HEK293 (cell line): ENCODE data around the gene ENAH.

ENCODE experiments used
- CTCF ChIA-PET: fragments of 350-600 bp; formaldehyde crosslinking; extraction: SDS; loops from one replicate; lab custom pipeline; 2021; ENCODE audit warnings: antibody characterized with exemption; lab: Yijun Ruan, JAX
- POLR2A ChIA-PET: fragments of 300-600 bp; formaldehyde crosslinking; extraction: SDS; loops from one replicate; lab custom pipeline; 2020; ENCODE audit warnings: antibody characterized with exemption, inconsistent platforms; lab: Yijun Ruan, JAX
- H3K27ac ChIP-seq: fragments of 200-500 bp; sonication (Bioruptor generic); 2 replicates; pipeline ENCODE4 v1.5.1; 2014; ENCODE audit warnings: low read depth, low read length, control low read depth, inconsistent platforms; ENCODE audit errors: extremely low read depth
- H3K36me3 ChIP-seq, 2 experiments: fragments of 200-500 bp in 1 of 2; sonication (Bioruptor generic) in 1 of 2; 1 replicate in 1 of 2; 2 replicates in 1 of 2; pipeline ENCODE4 v1.5.1; 2014 to 2017; ENCODE audit warnings: inconsistent platforms in 2 of 2, low read length in 2 of 2; ENCODE audit not compliant: control insufficient read depth in 2 of 2, insufficient read depth in 1 of 2
- H3K4me1 ChIP-seq: fragments of 200-500 bp; sonication (Bioruptor generic); 2 replicates; pipeline ENCODE4 v1.5.1; 2014; ENCODE audit warnings: mild to moderate bottlenecking, low read length, inconsistent platforms; ENCODE audit not compliant: control insufficient read depth, insufficient read depth
- H3K4me3 ChIP-seq: 2 replicates; pipeline ENCODE4 v1.5.1; 2011; ENCODE audit warnings: low read depth, mild to moderate bottlenecking, control low read depth, low read length, moderate library complexity
- H3K9me3 ChIP-seq: fragments of 200-500 bp; sonication (Bioruptor generic); 2 replicates; pipeline ENCODE4 v1.5.1; 2014; ENCODE audit warnings: low read depth, low read length, inconsistent platforms; ENCODE audit not compliant: control insufficient read depth, insufficient read depth
- IKZF3 ChIP-seq: fragments of 450-650 bp; IDR thresholded peaks from 2 replicates; pipeline ENCODE4 v1.5.0; 2018; ENCODE audit warnings: missing biosample characterization, mild to moderate bottlenecking, missing genetic modification characterization, moderate library complexity
- KLF8 ChIP-seq: fragments of 450-650 bp; formaldehyde crosslinking; IDR thresholded peaks from 2 replicates; pipeline ENCODE4 v1.5.1; 2016; ENCODE audit warnings: missing biosample characterization, missing genetic modification characterization
- OSR2 ChIP-seq: fragments of 450-650 bp; formaldehyde crosslinking; IDR thresholded peaks from 2 replicates; pipeline ENCODE4 v1.5.1; 2016; ENCODE audit warnings: missing biosample characterization, missing genetic modification characterization
- ZNF354C ChIP-seq: fragments of 450-650 bp; formaldehyde crosslinking; IDR thresholded peaks from 2 replicates; pipeline ENCODE4 v1.5.1; 2016; ENCODE audit warnings: missing biosample characterization, missing genetic modification characterization, low read depth, borderline replicate concordance
- ZNF398 ChIP-seq: fragments of 450-650 bp; formaldehyde crosslinking; IDR thresholded peaks from 2 replicates; pipeline ENCODE4 v1.5.1; 2017; ENCODE audit warnings: missing biosample characterization, missing genetic modification characterization
- ZNF433 ChIP-seq: fragments of 450-650 bp; formaldehyde crosslinking; IDR thresholded peaks from 2 replicates; pipeline ENCODE4 v1.5.1; 2016; ENCODE audit warnings: missing biosample characterization, missing genetic modification characterization, low read depth
- ZNF521 ChIP-seq: fragments of 450-650 bp; formaldehyde crosslinking; IDR thresholded peaks from 2 replicates; pipeline ENCODE4 v1.5.1; 2017; ENCODE audit warnings: missing biosample characterization, mild to moderate bottlenecking, missing genetic modification characterization
- ZNF596 ChIP-seq: fragments of 450-650 bp; IDR thresholded peaks from 2 replicates; pipeline ENCODE4 v1.5.0; 2018; ENCODE audit warnings: missing biosample characterization, mild to moderate bottlenecking, missing genetic modification characterization, moderate library complexity
- TF ChIP-seq, protein P1 (sequence below): fragments of 450-650 bp; formaldehyde crosslinking; IDR thresholded peaks from 2 replicates; pipeline ENCODE4 v1.5.1; 2017; ENCODE audit warnings: missing biosample characterization, mild to moderate bottlenecking, missing genetic modification characterization, moderate library complexity
- TF ChIP-seq, protein P2 (sequence below): fragments of 450-650 bp; formaldehyde crosslinking; IDR thresholded peaks from 2 replicates; pipeline ENCODE4 v1.5.1; 2016; ENCODE audit warnings: missing biosample characterization, missing genetic modification characterization
- TF ChIP-seq, protein P3 (sequence below): fragments of 450-650 bp; formaldehyde crosslinking; conservative IDR thresholded peaks from 2 replicates; pipeline ENCODE4 v1.5.1; 2016; ENCODE audit warnings: low read depth, missing biosample characterization, missing genetic modification characterization
- TF ChIP-seq, protein P4 (sequence below): fragments of 450-650 bp; formaldehyde crosslinking; IDR thresholded peaks from 2 replicates; pipeline ENCODE4 v1.5.1; 2017; ENCODE audit warnings: missing biosample characterization, missing genetic modification characterization

ENAH gene

GRCh38 chr1:225509770-225510169 lies 143.2 kb downstream of the ENAH start (continued):
- no peak for TF ChIP-seq ZNF433
- TF ChIP-seq KLF8 (tag by site-specific recombination), result peak; percentile 64; the same call in 1 of the 2 replicates
- TF ChIP-seq ZNF521 (tag by site-specific recombination), result no peak
- TF ChIP-seq, protein P1, sequence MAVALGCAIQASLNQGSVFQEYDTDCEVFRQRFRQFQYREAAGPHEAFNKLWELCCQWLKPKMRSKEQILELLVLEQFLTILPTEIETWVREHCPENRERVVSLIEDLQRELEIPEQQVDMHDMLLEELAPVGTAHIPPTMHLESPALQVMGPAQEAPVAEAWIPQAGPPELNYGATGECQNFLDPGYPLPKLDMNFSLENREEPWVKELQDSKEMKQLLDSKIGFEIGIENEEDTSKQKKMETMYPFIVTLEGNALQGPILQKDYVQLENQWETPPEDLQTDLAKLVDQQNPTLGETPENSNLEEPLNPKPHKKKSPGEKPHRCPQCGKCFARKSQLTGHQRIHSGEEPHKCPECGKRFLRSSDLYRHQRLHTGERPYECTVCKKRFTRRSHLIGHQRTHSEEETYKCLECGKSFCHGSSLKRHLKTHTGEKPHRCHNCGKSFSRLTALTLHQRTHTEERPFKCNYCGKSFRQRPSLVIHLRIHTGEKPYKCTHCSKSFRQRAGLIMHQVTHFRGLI (tag by site-specific recombination), result no peak

DNA sequence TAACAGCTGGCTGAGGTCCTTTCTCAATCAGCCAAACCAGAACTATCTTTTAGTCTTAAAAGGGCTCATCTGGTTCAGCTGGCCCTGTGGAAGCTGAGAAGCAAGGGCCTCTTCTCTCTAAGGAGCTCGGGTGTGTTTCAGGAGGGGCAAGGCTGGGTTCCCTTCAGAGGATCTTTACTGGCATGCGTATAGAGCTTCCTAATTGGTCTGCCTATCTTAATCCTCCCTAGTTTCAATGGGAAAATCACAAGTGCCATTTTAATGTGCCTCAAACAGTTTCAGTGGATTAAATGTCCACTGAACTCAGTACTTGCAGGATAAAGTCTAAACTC lies 143.6 kb downstream of the ENAH start:
- ChIA-PET CTCF (interaction anchor here (0.6 to 2.3 kb wide), 4 partner anchors 33 to 146 kb away, joined by 3 to 5 read pairs (median 4); no protein-coding TSS in a partner anchor), POLR2A (interaction anchor here (1.1 to 1.6 kb wide), 2 partner anchors 9 to 260 kb away, joined by 3 to 4 read pairs; no protein-coding TSS in a partner anchor)
- Histone ChIP-seq H3K9me3 (no peaks in the 10 kb centered on the region), H3K36me3 (peaks cover 24 to 25% of the 10 kb centered on the region in 2 experiments), H3K4me1 (peaks cover 36% of the 10 kb centered on the region), H3K4me3 (no peak overlapping the region), H3K27ac (peak overlapping the region; percentile 53)
- TF ChIP-seq, protein P2, sequence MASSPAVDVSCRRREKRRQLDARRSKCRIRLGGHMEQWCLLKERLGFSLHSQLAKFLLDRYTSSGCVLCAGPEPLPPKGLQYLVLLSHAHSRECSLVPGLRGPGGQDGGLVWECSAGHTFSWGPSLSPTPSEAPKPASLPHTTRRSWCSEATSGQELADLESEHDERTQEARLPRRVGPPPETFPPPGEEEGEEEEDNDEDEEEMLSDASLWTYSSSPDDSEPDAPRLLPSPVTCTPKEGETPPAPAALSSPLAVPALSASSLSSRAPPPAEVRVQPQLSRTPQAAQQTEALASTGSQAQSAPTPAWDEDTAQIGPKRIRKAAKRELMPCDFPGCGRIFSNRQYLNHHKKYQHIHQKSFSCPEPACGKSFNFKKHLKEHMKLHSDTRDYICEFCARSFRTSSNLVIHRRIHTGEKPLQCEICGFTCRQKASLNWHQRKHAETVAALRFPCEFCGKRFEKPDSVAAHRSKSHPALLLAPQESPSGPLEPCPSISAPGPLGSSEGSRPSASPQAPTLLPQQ, result peak; percentile 61; the same call in 1 of the 2 replicates
- no peak for TF ChIP-seq ZNF354C (tag by site-specific recombination)
- TF ChIP-seq OSR2 (tag by site-specific recombination), result 0 out of 2 replicates have a peak, but pooled peaks have one; percentile 4
- TF ChIP-seq ZNF398 (tag by site-specific recombination), result no peak
- TF ChIP-seq ZNF596 (tag by site-specific recombination), result 0 out of 2 replicates have a peak, but pooled peaks have one; percentile 2
- 0 out of 2 replicates have a peak, but pooled peaks have one; percentile 46 for TF ChIP-seq IKZF3 (tag by site-specific recombination)
- TF ChIP-seq, protein P3, sequence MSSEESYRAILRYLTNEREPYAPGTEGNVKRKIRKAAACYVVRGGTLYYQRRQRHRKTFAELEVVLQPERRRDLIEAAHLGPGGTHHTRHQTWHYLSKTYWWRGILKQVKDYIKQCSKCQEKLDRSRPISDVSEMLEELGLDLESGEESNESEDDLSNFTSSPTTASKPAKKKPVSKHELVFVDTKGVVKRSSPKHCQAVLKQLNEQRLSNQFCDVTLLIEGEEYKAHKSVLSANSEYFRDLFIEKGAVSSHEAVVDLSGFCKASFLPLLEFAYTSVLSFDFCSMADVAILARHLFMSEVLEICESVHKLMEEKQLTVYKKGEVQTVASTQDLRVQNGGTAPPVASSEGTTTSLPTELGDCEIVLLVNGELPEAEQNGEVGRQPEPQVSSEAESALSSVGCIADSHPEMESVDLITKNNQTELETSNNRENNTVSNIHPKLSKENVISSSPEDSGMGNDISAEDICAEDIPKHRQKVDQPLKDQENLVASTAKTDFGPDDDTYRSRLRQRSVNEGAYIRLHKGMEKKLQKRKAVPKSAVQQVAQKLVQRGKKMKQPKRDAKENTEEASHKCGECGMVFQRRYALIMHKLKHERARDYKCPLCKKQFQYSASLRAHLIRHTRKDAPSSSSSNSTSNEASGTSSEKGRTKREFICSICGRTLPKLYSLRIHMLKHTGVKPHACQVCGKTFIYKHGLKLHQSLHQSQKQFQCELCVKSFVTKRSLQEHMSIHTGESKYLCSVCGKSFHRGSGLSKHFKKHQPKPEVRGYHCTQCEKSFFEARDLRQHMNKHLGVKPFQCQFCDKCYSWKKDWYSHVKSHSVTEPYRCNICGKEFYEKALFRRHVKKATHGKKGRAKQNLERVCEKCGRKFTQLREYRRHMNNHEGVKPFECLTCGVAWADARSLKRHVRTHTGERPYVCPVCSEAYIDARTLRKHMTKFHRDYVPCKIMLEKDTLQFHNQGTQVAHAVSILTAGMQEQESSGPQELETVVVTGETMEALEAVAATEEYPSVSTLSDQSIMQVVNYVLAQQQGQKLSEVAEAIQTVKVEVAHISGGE, result no peak
- TF ChIP-seq, protein P4, sequence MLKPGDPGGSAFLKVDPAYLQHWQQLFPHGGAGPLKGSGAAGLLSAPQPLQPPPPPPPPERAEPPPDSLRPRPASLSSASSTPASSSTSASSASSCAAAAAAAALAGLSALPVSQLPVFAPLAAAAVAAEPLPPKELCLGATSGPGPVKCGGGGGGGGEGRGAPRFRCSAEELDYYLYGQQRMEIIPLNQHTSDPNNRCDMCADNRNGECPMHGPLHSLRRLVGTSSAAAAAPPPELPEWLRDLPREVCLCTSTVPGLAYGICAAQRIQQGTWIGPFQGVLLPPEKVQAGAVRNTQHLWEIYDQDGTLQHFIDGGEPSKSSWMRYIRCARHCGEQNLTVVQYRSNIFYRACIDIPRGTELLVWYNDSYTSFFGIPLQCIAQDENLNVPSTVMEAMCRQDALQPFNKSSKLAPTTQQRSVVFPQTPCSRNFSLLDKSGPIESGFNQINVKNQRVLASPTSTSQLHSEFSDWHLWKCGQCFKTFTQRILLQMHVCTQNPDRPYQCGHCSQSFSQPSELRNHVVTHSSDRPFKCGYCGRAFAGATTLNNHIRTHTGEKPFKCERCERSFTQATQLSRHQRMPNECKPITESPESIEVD (tag by site-specific recombination), result peak; percentile 25; the same call in 1 of the 2 replicates
